ENCODE measurements around the gene RNF25. TPM values are rescaled to one million over a fixed set of nuclear protein-coding genes. Genes with fewer than 3 reads are reported as not detected.
A peak's percentile ranks its signal among the peaks of the same experiment; 100 is the strongest.

RNF25 gene
- total RNA-seq, 1 donor from 2014 or later: 20.2 TPM

DNA sequence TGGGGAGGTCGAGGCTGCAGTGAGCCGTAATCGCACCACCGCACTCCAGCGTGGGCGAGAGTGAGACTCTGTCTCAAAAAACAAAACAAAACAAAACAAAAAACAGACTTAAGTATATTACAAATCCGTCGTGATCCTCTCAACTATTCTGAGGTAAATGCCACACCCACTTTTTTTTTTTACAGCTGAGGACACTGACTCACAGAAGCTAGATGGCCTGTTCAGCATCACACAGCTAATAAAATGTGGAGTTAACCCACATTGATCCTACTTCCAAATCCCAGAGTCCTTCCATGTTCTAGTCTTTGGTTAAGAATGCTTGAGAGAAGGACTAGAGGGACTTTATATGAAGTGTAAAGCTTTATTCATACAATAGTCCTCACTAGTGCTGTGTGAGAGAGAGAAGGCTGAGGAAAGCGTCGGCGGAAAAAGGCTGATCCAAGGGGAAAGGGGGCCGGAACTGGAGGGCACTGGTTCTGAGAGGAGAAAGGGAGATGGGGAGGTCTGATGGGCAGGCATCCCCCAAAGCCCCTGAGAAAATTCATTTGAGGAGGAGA lies 627 bp downstream of the RNF25 start:
- H3K4me1 ChIP-seq: peaks cover 14% of the 10 kb centered on the region
- H3K9me3 ChIP-seq: no peaks in the 10 kb centered on the region
- intact Hi-C loops (cut with DNase I): no loop called here
- DNase-seq (no peak), ATAC-seq (peak; percentile 3)
- peaks cover 34% of the 10 kb centered on the region for H3K36me3 ChIP-seq
- H3K27ac ChIP-seq: peak overlapping the region; percentile 79
- no peaks in the 10 kb centered on the region for H3K27me3 ChIP-seq
- H3K4me3 ChIP-seq: peak overlapping the region; percentile 70
- TF ChIP-seq, protein P1, sequence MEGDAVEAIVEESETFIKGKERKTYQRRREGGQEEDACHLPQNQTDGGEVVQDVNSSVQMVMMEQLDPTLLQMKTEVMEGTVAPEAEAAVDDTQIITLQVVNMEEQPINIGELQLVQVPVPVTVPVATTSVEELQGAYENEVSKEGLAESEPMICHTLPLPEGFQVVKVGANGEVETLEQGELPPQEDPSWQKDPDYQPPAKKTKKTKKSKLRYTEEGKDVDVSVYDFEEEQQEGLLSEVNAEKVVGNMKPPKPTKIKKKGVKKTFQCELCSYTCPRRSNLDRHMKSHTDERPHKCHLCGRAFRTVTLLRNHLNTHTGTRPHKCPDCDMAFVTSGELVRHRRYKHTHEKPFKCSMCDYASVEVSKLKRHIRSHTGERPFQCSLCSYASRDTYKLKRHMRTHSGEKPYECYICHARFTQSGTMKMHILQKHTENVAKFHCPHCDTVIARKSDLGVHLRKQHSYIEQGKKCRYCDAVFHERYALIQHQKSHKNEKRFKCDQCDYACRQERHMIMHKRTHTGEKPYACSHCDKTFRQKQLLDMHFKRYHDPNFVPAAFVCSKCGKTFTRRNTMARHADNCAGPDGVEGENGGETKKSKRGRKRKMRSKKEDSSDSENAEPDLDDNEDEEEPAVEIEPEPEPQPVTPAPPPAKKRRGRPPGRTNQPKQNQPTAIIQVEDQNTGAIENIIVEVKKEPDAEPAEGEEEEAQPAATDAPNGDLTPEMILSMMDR (IDR thresholded peaks at IDR 0.05): no peak

DNA sequence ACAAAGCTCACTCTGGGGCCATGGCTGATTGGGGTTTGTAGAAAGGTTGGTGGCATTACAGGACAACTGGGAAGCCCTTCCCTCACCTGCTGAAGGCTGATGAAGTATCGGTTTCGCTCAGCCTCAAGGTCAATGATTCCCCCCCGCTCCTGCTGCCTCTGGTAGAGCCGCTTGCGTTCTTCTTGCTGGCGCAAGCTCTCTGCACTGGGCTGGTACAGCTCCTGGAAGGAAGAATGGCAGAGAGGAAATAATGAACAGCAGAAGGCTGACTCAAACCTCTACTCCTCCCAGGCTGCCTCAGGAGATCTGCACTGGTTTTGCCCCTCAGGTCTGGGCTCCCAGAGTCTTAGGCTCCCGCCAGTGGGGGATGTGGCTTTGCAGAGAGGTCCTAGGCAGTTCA lies 7.1 kb downstream of the RNF25 start:
- Histone ChIP-seq H3K36me3 (peaks cover 71% of the 10 kb centered on the region), H3K27me3 (no peaks in the 10 kb centered on the region), H3K4me1 (peaks cover 4% of the 10 kb centered on the region), H3K4me3 (no peak overlapping the region), H3K9me3 (no peaks in the 10 kb centered on the region), H3K27ac (no peak overlapping the region)
- TF ChIP-seq, protein P1 (IDR thresholded peaks at IDR 0.05): no peak
- DNase-seq: no peak
- intact Hi-C loops (cut with DNase I): no loop called here
- ATAC-seq: no peak

DNA sequence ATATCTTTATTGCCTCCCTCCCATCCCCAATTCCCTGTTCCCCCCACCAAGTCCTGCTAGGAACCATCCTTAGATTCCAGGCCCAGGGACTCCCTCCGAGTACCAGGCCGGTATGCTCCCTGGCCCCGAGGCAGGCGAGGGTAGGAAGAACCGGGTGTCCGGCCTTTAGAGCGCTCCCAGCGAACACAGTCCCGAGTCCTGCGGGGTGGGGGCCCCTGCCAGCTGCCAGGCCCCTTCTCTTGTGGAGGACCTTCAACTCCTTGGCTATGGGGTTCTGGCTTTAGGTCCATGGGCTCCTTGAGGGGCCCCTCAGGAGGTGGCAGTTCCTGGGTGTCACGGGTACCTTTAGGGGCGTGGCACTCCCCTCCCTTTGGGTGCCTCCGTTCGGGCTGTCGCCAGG lies 7.9 kb downstream of the RNF25 start:
- intact Hi-C loops (cut with DNase I): no loop called here
- ATAC-seq: no peak

DNA sequence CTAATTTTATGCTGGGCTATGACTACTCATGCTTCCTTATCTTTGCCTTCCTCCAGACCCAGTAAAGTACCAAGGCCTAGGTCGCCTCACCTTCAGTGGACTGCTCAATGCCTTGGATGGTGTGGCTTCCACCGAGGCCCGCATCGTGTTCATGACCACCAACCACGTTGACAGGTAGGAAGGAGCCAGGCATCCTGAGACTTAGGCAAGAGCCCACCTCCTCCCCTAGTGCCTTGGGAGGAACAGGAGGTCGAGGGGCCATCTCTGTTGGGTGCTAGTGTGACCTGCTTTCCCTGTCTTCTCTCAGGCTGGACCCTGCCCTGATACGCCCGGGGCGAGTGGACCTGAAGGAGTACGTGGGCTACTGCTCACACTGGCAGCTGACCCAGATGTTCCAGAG lies 9.0 kb downstream of the RNF25 start:
- H3K36me3 ChIP-seq: peaks cover 67% of the 10 kb centered on the region

More for the DNA sequence above, 7.9 kb downstream of the RNF25 start:
- no peak for DNase-seq
- Histone ChIP-seq H3K4me1 (peaks cover 4% of the 10 kb centered on the region), H3K4me3 (no peak overlapping the region), H3K27ac (no peak overlapping the region), H3K27me3 (no peaks in the 10 kb centered on the region), H3K36me3 (peaks cover 71% of the 10 kb centered on the region), H3K9me3 (no peaks in the 10 kb centered on the region)
- TF ChIP-seq, protein P1 (IDR thresholded peaks at IDR 0.05): no peak

DNA sequence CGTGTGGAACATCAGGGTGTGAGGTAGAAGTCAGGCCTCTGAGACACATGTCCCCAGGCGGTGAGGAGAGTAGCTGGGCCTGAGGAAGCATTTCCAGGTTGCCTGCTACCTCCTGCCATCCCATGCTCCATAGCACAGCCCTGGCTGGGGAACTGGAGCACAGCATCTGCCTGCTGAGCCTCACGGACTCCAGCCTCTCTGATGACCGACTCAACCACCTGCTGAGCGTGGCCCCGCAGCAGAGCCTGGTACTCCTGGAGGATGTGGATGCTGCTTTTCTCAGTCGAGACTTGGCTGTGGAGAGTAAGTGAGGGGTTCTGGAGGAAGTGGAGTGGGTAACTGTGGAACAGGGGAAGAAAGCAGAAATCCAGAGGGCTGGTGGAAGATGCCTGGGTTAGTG lies 9.4 kb downstream of the RNF25 start:
- TF ChIP-seq, protein P1 (IDR thresholded peaks at IDR 0.05): no peak
- intact Hi-C loops (cut with DNase I): no loop called here
- no peaks in the 10 kb centered on the region for H3K27me3 ChIP-seq
- no peak overlapping the region for H3K27ac ChIP-seq
- H3K4me3 ChIP-seq: no peak overlapping the region
- H3K36me3 ChIP-seq: peaks cover 67% of the 10 kb centered on the region
- no peak for ATAC-seq
- no peaks in the 10 kb centered on the region for H3K9me3 ChIP-seq
- no peak for DNase-seq
- H3K4me1 ChIP-seq: peaks cover 14% of the 10 kb centered on the region

More for the DNA sequence above, 9.0 kb downstream of the RNF25 start:
- no peaks in the 10 kb centered on the region for H3K27me3 ChIP-seq
- DNase-seq (no peak), ATAC-seq (no peak)
- TF ChIP-seq, protein P1 (IDR thresholded peaks at IDR 0.05): no peak
- H3K4me3 ChIP-seq: no peak overlapping the region
- H3K27ac ChIP-seq: no peak overlapping the region
- peaks cover 13% of the 10 kb centered on the region for H3K4me1 ChIP-seq
- no peaks in the 10 kb centered on the region for H3K9me3 ChIP-seq
- intact Hi-C loops (cut with DNase I): no loop called here

DNA sequence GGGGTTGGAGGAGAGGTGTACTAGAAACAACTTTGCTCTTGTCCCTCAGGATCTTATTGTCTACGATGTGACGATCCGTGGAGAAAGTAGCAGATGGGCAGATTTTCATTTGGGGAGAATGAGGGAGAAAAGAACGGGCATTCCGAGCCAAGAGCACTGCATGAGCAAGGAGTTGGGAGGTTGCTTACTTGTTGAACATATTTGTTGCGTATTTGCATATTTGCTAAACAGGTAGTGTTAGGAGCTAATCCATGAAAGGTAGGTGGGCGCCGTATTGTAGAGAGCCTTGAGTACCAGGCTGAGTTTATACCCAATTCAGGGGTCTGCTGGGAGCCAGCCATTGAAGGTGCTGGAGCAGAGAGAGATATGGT lies 11.8 kb downstream of the RNF25 start:
- DNase-seq: no peak
- intact Hi-C loops (cut with DNase I): no loop called here
- TF ChIP-seq, protein P1 (IDR thresholded peaks at IDR 0.05): no peak
- Histone ChIP-seq H3K27me3 (no peaks in the 10 kb centered on the region), H3K9me3 (no peaks in the 10 kb centered on the region), H3K4me3 (peak overlapping the region; percentile 98), H3K36me3 (peaks cover 63% of the 10 kb centered on the region), H3K4me1 (peaks cover 14% of the 10 kb centered on the region), H3K27ac (peak overlapping the region; percentile 71)
- ATAC-seq: no peak

Data from upper lobe of right lung (tissue), 1 donor.